ENCODE data around the gene ACACB.

The ACACB gene

DNA sequence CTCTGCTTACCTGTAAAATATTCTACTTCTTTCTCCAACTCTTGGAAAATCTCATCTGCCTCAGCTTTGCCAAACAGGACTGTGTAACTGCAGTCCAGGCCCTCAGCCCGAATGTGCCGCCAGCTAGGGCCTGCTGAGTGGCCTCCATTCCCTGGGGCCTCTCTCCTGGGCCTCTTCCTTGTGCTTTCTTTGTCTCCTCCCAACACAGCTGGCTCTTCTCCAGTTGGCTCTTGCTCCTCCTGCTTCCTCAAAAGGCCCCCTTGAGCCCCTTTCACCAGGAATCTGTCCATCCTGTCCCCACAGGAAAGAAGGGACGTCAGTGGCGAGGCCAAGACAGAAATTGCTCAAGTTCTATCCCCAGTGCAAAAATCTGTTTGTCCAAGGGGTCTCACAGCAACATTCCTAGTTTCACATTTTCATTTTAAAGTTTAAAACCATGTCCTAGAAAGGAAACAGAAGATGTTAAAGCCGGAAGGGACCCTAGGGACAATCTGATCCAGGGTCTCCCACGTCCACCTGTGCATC, 23.8 kb upstream of the ACACB start:
- Histone ChIP-seq H3K27me3 (replicated peaks; ENCODE audit: control insufficient read depth, insufficient read depth, low read length, poor library complexity, severe bottlenecking) (no peaks in the 10 kb centered on the region), H3K36me3 (ENCODE audit: control insufficient read depth, insufficient read depth, low read length) (peaks cover 10% of the 10 kb centered on the region), H3K4me1 (ENCODE audit: control insufficient read depth, insufficient read depth, low read length, poor library complexity, severe bottlenecking) (peaks cover 14% of the 10 kb centered on the region), H3K4me3 (ENCODE audit: insufficient read depth, low read depth, low read length, poor library complexity, severe bottlenecking) (peak overlapping the region; percentile 59), H3K9me3 (ENCODE audit: control insufficient read depth, low read length) (no peaks in the 10 kb centered on the region), H3K27ac (ENCODE audit: insufficient read depth, low read length, poor library complexity, severe bottlenecking) (peak overlapping the region; percentile 56)
- no peak for DNase-seq

- no peaks in the 10 kb centered on the region for H3K9me3 ChIP-seq (ENCODE audit: control insufficient read depth, low read length)
- peak; percentile 91 to 92 (median 92) for DNase-seq
- H3K27me3 ChIP-seq (replicated peaks; ENCODE audit: control insufficient read depth, insufficient read depth, low read length, poor library complexity, severe bottlenecking): no peaks in the 10 kb centered on the region
- H3K4me1 ChIP-seq (ENCODE audit: control insufficient read depth, insufficient read depth, low read length, poor library complexity, severe bottlenecking): peaks cover 16% of the 10 kb centered on the region
- H3K4me3 ChIP-seq (ENCODE audit: insufficient read depth, low read depth, low read length, poor library complexity, severe bottlenecking): peak within 1 kb of the TSS; percentile 59
- peak within 1 kb of the TSS; percentile 56 for H3K27ac ChIP-seq (ENCODE audit: insufficient read depth, low read length, poor library complexity, severe bottlenecking)
- peaks cover 6% of the 10 kb centered on the region for H3K36me3 ChIP-seq (ENCODE audit: control insufficient read depth, insufficient read depth, low read length)
Observed at GRCh38 chr12:109093022-109093918, 23.1 kb upstream of the ACACB start, which contains the start of gene ALKBH2. ALKBH2 (minus strand) TSS chr12:109093472; CDS start chr12:109092786, 686 bp downstream.

DNA sequence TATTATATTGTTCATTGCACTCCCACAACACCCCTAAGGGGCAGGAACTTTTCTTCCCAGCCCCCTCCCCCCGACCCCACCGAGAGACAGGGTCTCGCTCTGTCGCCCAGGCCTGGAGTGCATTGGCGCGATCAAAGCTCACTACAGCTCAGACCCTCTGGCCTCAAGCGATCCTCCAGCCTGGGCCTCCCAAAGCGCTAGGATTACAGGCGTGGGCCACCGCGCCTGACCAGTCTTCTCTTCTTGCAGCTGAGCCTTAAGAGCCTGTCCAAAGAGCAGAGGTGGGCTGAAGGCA, 19.3 kb upstream of the ACACB start:
- Histone ChIP-seq H3K4me1 (ENCODE audit: control insufficient read depth, insufficient read depth, low read length, poor library complexity, severe bottlenecking) (peaks cover 27% of the 10 kb centered on the region), H3K9me3 (ENCODE audit: control insufficient read depth, low read length) (no peaks in the 10 kb centered on the region), H3K27me3 (replicated peaks; ENCODE audit: control insufficient read depth, insufficient read depth, low read length, poor library complexity, severe bottlenecking) (no peaks in the 10 kb centered on the region), H3K27ac (ENCODE audit: insufficient read depth, low read length, poor library complexity, severe bottlenecking) (no peak overlapping the region), H3K4me3 (ENCODE audit: insufficient read depth, low read depth, low read length, poor library complexity, severe bottlenecking) (no peak overlapping the region), H3K36me3 (ENCODE audit: control insufficient read depth, insufficient read depth, low read length) (peaks cover 7% of the 10 kb centered on the region)
- DNase-seq: no peak

DNA sequence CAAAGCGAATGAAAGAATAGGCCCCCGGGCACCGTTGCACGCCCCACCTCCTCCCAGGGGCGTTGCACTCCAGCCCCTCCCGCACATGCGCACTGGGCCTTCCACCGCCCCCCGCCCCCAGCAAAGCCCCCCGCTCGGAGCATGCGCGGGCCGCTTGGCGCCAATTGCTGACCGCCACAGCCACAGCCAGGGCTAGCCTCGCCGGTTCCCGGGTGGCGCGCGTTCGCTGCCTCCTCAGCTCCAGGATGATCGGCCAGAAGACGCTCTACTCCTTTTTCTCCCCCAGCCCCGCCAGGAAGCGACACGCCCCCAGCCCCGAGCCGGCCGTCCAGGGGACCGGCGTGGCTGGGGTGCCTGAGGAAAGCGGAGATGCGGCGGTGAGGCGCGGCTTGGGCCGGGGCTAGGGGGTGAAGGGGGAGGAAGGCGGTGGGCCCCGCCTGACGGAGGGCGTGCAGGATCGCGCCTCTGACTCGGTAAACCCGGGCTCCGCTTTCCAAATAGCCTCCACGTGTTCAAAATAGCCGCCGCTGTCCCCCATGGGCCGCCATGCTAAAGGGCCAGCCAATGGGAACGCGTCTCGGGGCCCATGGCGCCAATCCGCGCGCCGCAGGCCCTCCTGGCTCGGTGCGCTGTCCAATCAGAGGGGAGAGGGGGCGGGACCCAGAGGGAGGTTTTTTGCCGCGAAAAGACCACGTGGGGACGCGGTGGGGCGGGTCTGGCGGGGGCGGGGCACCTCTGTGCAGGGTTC, 18.8 kb upstream of the ACACB start, which contains the start of gene UNG:
TSS of gene UNG (plus strand) at position 163 of the 748 bp plus-strand sequence. CDS start at position 246, 83 bp downstream.
- no peaks in the 10 kb centered on the region for H3K9me3 ChIP-seq (ENCODE audit: control insufficient read depth, low read length)
- H3K27me3 ChIP-seq (replicated peaks; ENCODE audit: control insufficient read depth, insufficient read depth, low read length, poor library complexity, severe bottlenecking): no peaks in the 10 kb centered on the region
- DNase-seq: peak; percentile 90 to 96 (median 95)
- peak within 1 kb of the TSS; percentile 56 for H3K27ac ChIP-seq (ENCODE audit: insufficient read depth, low read length, poor library complexity, severe bottlenecking)
- H3K4me3 ChIP-seq (ENCODE audit: insufficient read depth, low read depth, low read length, poor library complexity, severe bottlenecking): peak within 1 kb of the TSS; percentile 73
- H3K36me3 ChIP-seq (ENCODE audit: control insufficient read depth, insufficient read depth, low read length): peaks cover 7% of the 10 kb centered on the region
- H3K4me1 ChIP-seq (ENCODE audit: control insufficient read depth, insufficient read depth, low read length, poor library complexity, severe bottlenecking): peaks cover 24% of the 10 kb centered on the region

DNA sequence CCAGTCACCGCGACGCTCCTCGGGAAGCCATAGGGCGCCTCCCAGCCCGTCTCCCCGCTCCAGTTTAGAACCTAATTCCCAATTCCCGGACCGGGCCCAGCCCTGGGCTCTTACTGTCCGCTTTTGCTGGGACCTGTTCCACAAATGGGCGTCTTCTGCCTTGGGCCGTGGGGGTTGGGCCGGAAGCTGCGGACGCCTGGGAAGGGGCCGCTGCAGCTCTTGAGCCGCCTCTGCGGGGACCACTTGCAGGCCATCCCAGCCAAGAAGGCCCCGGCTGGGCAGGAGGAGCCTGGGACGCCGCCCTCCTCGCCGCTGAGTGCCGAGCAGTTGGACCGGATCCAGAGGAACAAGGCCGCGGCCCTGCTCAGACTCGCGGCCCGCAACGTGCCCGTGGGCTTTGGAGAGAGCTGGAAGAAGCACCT, 18.2 kb upstream of the ACACB start:
- Histone ChIP-seq H3K36me3 (ENCODE audit: control insufficient read depth, insufficient read depth, low read length) (peaks cover 10% of the 10 kb centered on the region), H3K9me3 (ENCODE audit: control insufficient read depth, low read length) (no peaks in the 10 kb centered on the region), H3K4me3 (ENCODE audit: insufficient read depth, low read depth, low read length, poor library complexity, severe bottlenecking) (peak overlapping the region; percentile 73), H3K27me3 (replicated peaks; ENCODE audit: control insufficient read depth, insufficient read depth, low read length, poor library complexity, severe bottlenecking) (no peaks in the 10 kb centered on the region), H3K4me1 (ENCODE audit: control insufficient read depth, insufficient read depth, low read length, poor library complexity, severe bottlenecking) (peaks cover 22% of the 10 kb centered on the region), H3K27ac (ENCODE audit: insufficient read depth, low read length, poor library complexity, severe bottlenecking) (peak overlapping the region; percentile 56)
- DNase-seq: no peak

- Histone ChIP-seq H3K27ac (ENCODE audit: insufficient read depth, low read length, poor library complexity, severe bottlenecking) (peak overlapping the region; percentile 56), H3K27me3 (replicated peaks; ENCODE audit: control insufficient read depth, insufficient read depth, low read length, poor library complexity, severe bottlenecking) (no peaks in the 10 kb centered on the region), H3K9me3 (ENCODE audit: control insufficient read depth, low read length) (no peaks in the 10 kb centered on the region), H3K4me1 (ENCODE audit: control insufficient read depth, insufficient read depth, low read length, poor library complexity, severe bottlenecking) (peaks cover 20% of the 10 kb centered on the region), H3K4me3 (ENCODE audit: insufficient read depth, low read depth, low read length, poor library complexity, severe bottlenecking) (peak overlapping the region; percentile 73), H3K36me3 (ENCODE audit: control insufficient read depth, insufficient read depth, low read length) (peaks cover 14% of the 10 kb centered on the region)
- no peak for DNase-seq
Observed at GRCh38 chr12:109098651-109099050, 17.7 kb upstream of the ACACB start.

DNA sequence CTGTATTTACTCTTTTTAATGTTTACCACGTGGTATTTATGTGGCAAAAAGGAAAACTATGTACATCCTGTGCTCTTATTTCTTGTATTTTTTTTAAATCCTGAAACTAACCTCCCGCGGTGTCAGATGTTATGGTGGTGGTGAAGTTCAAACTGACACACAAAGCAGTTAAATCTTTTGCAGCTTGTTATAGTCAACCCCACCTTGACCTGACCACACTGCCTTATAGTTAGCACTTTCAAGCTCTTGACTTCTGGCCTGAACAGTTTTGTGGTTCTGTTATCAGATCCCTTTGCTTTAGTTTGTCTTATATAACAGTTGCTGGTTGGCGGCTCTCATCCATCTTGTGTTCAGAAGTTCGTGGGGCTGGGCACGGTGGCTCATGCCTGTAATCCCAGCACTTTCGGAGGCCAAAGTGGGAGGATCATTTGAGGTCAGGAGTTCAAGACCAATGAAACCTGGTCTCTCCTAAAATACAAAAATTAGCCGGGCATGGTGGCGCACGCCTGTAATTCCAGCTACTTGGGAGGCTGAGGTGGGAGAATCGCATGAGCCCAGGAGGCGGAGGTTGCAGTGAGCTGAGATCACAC, 16.9 kb upstream of the ACACB start:
- H3K9me3 ChIP-seq (ENCODE audit: control insufficient read depth, low read length): no peaks in the 10 kb centered on the region
- H3K27ac ChIP-seq (ENCODE audit: insufficient read depth, low read length, poor library complexity, severe bottlenecking): peak overlapping the region; percentile 56
- no peaks in the 10 kb centered on the region for H3K27me3 ChIP-seq (replicated peaks; ENCODE audit: control insufficient read depth, insufficient read depth, low read length, poor library complexity, severe bottlenecking)
- H3K4me3 ChIP-seq (ENCODE audit: insufficient read depth, low read depth, low read length, poor library complexity, severe bottlenecking): peak overlapping the region; percentile 73
- peaks cover 22% of the 10 kb centered on the region for H3K36me3 ChIP-seq (ENCODE audit: control insufficient read depth, insufficient read depth, low read length)
- H3K4me1 ChIP-seq (ENCODE audit: control insufficient read depth, insufficient read depth, low read length, poor library complexity, severe bottlenecking): peaks cover 17% of the 10 kb centered on the region
- DNase-seq: no peak

- peaks cover 33% of the 10 kb centered on the region for H3K36me3 ChIP-seq (ENCODE audit: control insufficient read depth, insufficient read depth, low read length)
- no peak for DNase-seq
- H3K27ac ChIP-seq (ENCODE audit: insufficient read depth, low read length, poor library complexity, severe bottlenecking): no peak overlapping the region
- H3K4me3 ChIP-seq (ENCODE audit: insufficient read depth, low read depth, low read length, poor library complexity, severe bottlenecking): no peak overlapping the region
- peaks cover 17% of the 10 kb centered on the region for H3K4me1 ChIP-seq (ENCODE audit: control insufficient read depth, insufficient read depth, low read length, poor library complexity, severe bottlenecking)
- H3K27me3 ChIP-seq (replicated peaks; ENCODE audit: control insufficient read depth, insufficient read depth, low read length, poor library complexity, severe bottlenecking): no peaks in the 10 kb centered on the region
- H3K9me3 ChIP-seq (ENCODE audit: control insufficient read depth, low read length): no peaks in the 10 kb centered on the region
Observed at GRCh38 chr12:109100741-109101140, 15.6 kb upstream of the ACACB start.

DNA sequence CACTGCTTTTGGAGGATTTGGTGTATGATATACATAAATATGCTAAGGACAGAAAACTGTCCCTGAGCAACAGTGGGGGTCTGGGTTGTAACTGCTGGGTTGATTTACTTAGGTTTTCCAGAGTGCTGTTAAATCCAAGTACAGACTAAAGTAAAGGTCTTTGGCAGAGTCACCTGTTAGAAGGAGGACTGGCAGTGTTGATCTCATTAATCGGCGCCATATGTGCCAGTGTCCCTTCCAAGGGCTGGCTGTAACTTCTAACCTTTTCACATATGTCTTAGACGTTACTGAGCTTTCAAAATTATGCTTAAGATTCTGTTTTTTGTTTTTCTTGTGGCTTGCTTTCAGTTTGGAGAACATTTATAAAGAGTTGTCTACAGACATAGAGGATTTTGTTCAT, 13.9 kb upstream of the ACACB start:
- no peaks in the 10 kb centered on the region for H3K9me3 ChIP-seq (ENCODE audit: control insufficient read depth, low read length)
- no peaks in the 10 kb centered on the region for H3K27me3 ChIP-seq (replicated peaks; ENCODE audit: control insufficient read depth, insufficient read depth, low read length, poor library complexity, severe bottlenecking)
- H3K4me3 ChIP-seq (ENCODE audit: insufficient read depth, low read depth, low read length, poor library complexity, severe bottlenecking): no peak overlapping the region
- peaks cover 45% of the 10 kb centered on the region for H3K36me3 ChIP-seq (ENCODE audit: control insufficient read depth, insufficient read depth, low read length)
- DNase-seq: no peak
- H3K27ac ChIP-seq (ENCODE audit: insufficient read depth, low read length, poor library complexity, severe bottlenecking): no peak overlapping the region
- peaks cover 13% of the 10 kb centered on the region for H3K4me1 ChIP-seq (ENCODE audit: control insufficient read depth, insufficient read depth, low read length, poor library complexity, severe bottlenecking)
